Right ventricle myocardium superior (tissue), 1 donor: ENCODE data around the gene NR3C1. TPM values are rescaled to one million over a fixed set of nuclear protein-coding genes. Genes with fewer than 3 reads are reported as not detected.

Experiments used
- ATAC-seq: fragments of 200-7000 bp; cut with Tn5 transposase; one replicate; pipeline ENCODE4 v1.9.1; 2020; ENCODE audit warnings: mild to moderate bottlenecking; ENCODE audit not compliant: poor library complexity
- DNase-seq: peaks from one replicate; pipeline ENCODE4 v3.0.0-alpha.2; 2020
- intact Hi-C: fragments of 100-400 bp; cut with DNase I; formaldehyde crosslinking; loops from one replicate; pipeline ENCODE4 v1.11.2; 2022
- total RNA-seq: library from RNA; stranded (reverse); fragmentation: NEBNext Ultra II Directional; extraction: Animal tissue kit (Norgen Biotek cat#: 25700); gene quantifications from one replicate; pipeline ENCODE4 v1.2.1, GENCODE V29; 2021
- donor health status: DM: no; HTN: yes; CAD: no; lungs with severe emphysema.

NR3C1 gene
- total RNA-seq, 1 donor from 2014 or later = 48.9 TPM

DNA sequence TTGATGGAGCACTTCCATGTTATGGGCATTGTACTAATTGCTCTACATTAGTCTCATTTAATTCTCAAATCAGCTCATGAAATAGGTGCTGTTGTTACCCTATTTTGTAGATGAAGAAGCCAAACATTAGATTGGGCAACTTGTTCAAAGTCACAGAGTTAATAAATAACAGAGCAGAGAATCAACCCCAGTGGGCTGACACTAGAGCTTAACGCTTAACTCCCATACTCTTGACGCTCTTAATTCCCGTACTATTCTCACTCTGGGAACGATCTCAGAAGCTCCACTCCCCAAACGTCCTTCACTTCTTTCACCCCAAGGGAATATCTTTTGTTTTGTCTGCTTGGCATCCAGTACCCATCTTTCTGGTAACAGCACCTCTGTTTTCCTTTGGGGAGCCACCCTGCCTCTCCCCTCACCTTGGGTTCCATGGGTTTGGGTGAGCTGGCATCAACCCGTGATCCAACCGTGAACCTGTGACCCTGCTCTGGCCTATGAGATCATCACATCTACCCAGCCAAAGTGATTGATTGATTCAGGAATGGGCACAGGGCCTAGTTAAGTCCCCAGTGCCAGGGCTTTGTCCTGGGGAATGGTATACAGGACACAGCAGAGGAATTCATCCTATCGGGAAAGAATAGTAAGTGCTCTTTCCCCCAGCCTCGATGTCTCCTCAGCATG lies 169.2 kb downstream of the NR3C1 start:
- intact Hi-C loops = no loop called here
- no peak for ATAC-seq
- DNase-seq = no peak

DNA sequence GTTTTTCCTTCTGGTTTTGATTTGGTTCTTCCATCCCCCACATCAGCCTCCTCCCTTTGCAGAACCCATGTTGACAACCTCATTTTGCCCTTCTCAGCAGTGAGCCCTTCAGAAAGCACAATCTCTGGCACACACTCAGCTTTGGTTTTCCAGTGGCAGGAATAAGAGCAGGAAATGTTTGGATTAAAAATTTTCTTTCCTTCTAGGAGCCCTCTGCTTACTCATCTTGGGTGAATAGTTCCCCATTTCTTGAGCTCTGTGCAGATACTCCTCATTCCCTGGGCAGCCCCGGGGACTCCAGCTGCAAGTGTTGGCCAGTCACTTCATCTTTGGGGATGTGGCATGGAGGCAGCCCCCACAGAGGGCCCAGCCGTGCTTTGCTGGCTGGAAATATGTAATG lies 170.5 kb downstream of the NR3C1 start:
- intact Hi-C loops = no loop called here
- DNase-seq (no peak), ATAC-seq (no peak)

DNA sequence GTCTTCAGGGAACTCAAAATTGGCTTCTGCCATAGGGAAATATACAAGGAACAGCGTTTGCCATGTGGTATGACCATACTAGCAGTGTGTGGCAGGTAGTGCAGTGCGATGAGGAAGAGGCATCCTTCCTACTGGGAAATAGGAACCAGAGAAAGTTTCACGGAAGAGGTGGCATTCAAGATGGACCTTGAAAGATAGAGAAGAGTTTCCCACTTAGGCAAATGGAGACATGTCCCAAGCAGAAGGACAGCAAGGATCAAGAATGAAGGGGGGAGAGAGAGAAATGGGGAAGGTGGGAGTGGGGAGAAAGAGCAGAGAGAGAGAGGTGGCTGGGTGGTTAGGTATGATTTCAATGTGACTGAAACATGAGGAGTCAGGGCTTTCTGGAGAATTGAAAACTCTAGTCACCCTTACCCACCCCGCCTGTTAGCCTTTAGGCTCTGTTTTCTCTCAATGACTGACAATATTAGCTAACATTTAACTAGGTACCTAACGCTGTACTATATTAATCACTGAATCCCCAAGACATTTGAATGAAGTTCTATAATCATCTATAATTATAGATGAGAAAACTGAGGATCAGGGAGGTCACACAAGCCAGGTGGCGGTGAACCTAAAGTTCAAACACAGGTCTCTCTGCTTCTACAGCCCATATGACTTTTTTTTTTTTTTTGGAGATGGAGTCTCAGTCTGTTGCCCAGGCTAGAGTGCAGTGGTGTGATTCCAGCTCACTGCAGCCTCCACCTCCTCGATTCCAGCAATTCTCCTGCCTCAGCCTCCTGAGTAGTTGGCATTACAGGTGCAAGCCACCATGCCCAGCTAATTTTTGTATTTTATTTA lies 171.3 kb downstream of the NR3C1 start:
- DNase-seq (no peak), ATAC-seq (no peak)
- intact Hi-C loops = no loop called here

GRCh38 chr5:143231416-143231815 lies 172.1 kb downstream of the NR3C1 start:
- ATAC-seq (no peak), DNase-seq (no peak)
- intact Hi-C loops = no loop called here

DNA sequence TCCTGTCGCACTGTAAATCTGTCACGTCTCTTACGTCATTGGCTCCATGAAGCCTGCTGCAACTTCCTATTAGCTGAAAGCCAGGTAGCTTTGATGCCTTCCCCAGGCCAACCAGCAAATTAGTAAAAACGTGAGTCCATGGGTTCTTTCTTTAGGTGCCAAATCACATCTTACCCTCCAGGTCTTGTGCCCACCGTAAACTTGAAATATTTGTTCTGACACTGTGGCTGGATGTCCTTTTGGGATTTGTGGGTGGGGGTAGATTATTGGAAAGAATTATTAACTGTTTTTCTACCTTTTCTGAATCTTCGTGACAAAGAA lies 172.8 kb downstream of the NR3C1 start:
- no peak for ATAC-seq
- intact Hi-C loops = no loop called here

GRCh38 chr5:143229896-143230675 lies 173.4 kb downstream of the NR3C1 start:
- intact Hi-C loops = no loop called here
- DNase-seq = no peak
- ATAC-seq = peak; percentile 77

More for the DNA sequence above, 172.8 kb downstream of the NR3C1 start:
- DNase-seq = no peak

DNA sequence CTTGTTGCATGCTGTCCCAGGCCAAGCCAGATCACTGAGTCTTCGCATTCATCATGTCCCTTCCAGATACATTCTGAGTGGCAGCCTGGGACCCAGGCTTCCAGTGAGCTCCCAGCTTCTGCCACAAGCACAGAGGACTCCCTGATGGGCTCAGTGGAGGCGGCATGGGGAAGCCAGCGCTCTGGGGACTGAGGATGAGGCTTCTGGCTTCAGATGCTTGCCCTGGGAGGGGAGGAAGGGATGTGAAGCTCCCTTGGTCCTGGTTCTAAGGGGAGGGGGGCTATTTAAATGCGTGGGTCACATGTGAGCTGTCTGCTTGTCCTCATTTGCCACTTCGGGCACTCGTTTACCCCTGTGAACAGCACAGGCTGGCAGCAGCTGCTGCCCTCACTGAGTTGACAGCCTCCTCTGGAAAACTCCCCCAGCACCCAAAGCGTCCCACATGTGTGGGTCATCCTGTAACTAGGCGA lies 174.0 kb downstream of the NR3C1 start:
- peak; percentile 37 for ATAC-seq
- intact Hi-C loops = no loop called here
- no peak for DNase-seq

- ATAC-seq = no peak
- DNase-seq = no peak
- intact Hi-C loops = no loop called here
Observed at GRCh38 chr5:143228597-143229293, 174.7 kb downstream of the NR3C1 start.
